ENCODE data around the gene DDC.

DDC gene

GRCh38 chr7:50499092-50499491 lies 66.1 kb downstream of the DDC start:
- DNase-seq (ENCODE audit: extremely low read depth, low read depth) = no peak
- TF ChIP-seq, protein P1, sequence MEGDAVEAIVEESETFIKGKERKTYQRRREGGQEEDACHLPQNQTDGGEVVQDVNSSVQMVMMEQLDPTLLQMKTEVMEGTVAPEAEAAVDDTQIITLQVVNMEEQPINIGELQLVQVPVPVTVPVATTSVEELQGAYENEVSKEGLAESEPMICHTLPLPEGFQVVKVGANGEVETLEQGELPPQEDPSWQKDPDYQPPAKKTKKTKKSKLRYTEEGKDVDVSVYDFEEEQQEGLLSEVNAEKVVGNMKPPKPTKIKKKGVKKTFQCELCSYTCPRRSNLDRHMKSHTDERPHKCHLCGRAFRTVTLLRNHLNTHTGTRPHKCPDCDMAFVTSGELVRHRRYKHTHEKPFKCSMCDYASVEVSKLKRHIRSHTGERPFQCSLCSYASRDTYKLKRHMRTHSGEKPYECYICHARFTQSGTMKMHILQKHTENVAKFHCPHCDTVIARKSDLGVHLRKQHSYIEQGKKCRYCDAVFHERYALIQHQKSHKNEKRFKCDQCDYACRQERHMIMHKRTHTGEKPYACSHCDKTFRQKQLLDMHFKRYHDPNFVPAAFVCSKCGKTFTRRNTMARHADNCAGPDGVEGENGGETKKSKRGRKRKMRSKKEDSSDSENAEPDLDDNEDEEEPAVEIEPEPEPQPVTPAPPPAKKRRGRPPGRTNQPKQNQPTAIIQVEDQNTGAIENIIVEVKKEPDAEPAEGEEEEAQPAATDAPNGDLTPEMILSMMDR (IDR thresholded peaks at IDR 0.05; ENCODE audit: low read depth, low read length) = no peak

DNA sequence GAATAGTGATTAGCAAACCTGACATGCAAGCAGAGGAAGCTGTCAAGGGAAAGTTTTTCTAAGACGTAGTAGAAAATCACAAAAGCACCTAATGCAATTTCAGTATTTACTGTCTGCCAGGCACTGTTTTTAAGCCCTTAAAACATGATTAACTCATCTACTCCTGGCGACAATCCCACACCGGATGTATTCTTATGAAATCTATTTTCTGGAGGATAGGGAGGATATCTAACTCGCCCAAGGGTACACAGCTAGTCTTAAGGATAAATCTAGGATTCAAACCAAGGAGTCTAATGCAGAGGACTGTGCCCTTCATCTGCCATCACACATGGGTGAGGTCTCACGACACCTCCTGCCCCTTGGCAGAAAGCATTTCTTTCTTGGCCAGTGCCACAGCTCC lies 67.2 kb downstream of the DDC start:
- DNase-seq (ENCODE audit: extremely low read depth, low read depth) = peak; percentile 24
- TF ChIP-seq, protein P1 (IDR thresholded peaks at IDR 0.05; ENCODE audit: low read depth, low read length) = no peak

- peak; percentile 29 for DNase-seq (ENCODE audit: extremely low read depth, low read depth)
- TF ChIP-seq, protein P1 (IDR thresholded peaks at IDR 0.05; ENCODE audit: low read depth, low read length) = no peak
These were observed 68.0 kb downstream of the DDC start for GRCh38 chr7:50497068-50497642.

DNA sequence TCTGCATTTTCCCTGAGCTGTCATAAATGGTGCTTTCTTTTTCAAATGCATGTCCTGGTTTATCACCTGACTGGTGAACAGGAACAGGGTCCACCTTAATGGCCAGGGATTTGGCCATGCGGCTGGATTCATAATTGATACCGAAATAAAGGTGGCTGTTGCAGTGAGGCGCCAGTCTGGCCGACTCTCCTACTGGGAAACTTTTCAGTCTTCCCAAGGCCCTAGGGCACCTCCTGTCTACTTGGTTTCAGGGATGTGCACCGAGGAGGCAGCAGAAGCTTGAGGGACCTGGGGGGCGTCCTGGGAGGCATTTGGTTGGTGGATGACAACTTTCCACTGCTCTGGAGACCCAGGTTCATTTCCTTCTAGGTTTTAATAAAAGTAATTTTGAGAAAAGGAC lies 68.6 kb downstream of the DDC start:
- TF ChIP-seq, protein P1 (IDR thresholded peaks at IDR 0.05; ENCODE audit: low read depth, low read length) = no peak
- DNase-seq (ENCODE audit: extremely low read depth, low read depth) = no peak

GRCh38 chr7:50495746-50496145 lies 69.5 kb downstream of the DDC start:
- TF ChIP-seq, protein P1 (IDR thresholded peaks at IDR 0.05; ENCODE audit: low read depth, low read length) = no peak
- no peak for DNase-seq (ENCODE audit: extremely low read depth, low read depth)

DNA sequence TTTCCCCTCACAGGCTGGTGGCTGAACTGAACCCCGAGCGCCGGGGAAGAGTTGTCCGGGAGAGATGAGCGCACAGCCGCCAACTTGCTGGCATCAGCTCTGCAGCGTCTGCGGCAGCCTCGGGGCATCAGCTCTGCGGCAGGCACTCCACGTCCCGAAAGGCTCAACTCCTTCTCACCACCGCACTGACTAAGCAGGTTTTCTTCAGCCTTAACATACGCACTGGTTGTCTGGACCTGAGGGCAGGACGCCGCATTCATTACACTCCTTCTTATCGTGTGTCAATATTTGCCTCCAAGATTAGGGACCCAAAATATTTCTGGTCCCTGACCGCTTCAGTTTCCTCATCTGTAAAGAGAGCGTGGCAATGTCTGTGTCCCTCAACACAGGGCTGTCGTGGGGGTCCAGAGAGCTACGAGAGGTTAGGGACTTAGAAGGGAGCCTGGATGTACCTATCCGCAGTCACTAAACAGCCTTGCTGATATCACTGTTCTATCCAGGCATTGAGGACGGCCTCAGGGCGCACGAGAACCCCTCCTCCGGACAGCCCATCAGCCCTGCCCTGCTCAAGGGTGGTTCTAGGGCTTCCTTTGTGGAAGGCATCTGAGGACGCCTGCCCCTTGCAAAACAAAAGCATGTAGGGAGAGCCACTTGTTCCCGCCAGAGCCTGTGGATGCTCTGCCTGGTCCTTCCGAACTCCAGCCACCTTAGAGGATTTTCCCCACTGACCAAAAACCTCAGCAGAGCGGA lies 72.3 kb downstream of the DDC start:
- DNase-seq (ENCODE audit: extremely low read depth, low read depth) = no peak
- TF ChIP-seq, protein P1 (IDR thresholded peaks at IDR 0.05; ENCODE audit: low read depth, low read length) = no peak

- DNase-seq (ENCODE audit: extremely low read depth, low read depth) = no peak
- TF ChIP-seq, protein P1 (IDR thresholded peaks at IDR 0.05; ENCODE audit: low read depth, low read length) = no peak
These were observed 73.3 kb downstream of the DDC start for GRCh38 chr7:50491943-50492342.

All from AG09319 (cell line).